ENCODE measurements around the gene CRMP1. TPM values are rescaled to one million over a fixed set of nuclear protein-coding genes. Genes with fewer than 3 reads are reported as not detected.
A peak's percentile ranks its signal among the peaks of the same experiment; 100 is the strongest.

The CRMP1 gene
- total RNA-seq = under 1 TPM in 3 of 6 experiments, not detected in 3; 0.09 to 0.31 (median 0.10) TPM
- long read RNA-seq = 0 reads

DNA sequence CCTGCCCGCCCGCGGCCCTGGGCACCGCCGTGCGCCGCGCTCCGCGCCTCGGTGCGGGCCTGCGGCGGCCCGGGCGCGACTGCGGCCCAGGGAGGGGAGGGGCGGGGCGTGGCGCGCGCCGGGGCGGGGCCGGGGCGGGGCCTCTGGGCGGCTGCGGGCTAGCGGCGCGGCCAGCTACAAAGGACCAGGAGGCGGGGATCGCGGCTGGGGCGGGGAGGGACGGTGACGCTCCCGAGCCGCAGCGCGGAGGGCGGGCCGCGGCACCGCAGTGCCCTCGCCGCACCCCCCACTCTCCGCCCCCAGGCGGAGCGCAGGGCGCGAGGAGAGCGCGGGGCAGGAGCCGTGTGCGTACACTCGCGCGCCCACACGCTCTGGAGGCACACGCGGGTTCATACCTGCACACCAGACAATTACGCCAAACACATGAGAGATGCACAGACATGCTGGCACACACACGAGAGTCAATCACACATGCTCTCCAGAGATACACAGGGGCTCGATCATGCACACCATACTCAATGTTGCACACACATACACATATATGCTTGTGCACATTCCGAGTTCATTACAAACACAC is at the start of gene CRMP1:
Gene CRMP1 (minus strand): TSS at position 83 of the 577 bp plus-strand sequence. CDS start 117 bp downstream, outside the sequence.
- Histone ChIP-seq H3K4me3 (no peak within 1 kb of the TSS), H3K27ac (no peak within 1 kb of the TSS), H3K4me1 (no peaks in the 10 kb centered on the region), H3K36me3 (no peaks in the 10 kb centered on the region), H3K27me3 (peaks cover 6 to 17% of the 10 kb centered on the region in 2 donors), H3K9me3 (no peaks in the 10 kb centered on the region)
- intact Hi-C loops (cut with DNase I) = no loop called here
- WGBS (ENCODE audit: insufficient coverage, low coverage, low lambda C conversion rate, missing lambda C conversion rate) = 45% methylated on average over 2 of the region's 67 CpGs
- no peak for TF ChIP-seq POLR2A (IDR thresholded peaks at IDR 0.05)
- TF ChIP-seq, protein P1, sequence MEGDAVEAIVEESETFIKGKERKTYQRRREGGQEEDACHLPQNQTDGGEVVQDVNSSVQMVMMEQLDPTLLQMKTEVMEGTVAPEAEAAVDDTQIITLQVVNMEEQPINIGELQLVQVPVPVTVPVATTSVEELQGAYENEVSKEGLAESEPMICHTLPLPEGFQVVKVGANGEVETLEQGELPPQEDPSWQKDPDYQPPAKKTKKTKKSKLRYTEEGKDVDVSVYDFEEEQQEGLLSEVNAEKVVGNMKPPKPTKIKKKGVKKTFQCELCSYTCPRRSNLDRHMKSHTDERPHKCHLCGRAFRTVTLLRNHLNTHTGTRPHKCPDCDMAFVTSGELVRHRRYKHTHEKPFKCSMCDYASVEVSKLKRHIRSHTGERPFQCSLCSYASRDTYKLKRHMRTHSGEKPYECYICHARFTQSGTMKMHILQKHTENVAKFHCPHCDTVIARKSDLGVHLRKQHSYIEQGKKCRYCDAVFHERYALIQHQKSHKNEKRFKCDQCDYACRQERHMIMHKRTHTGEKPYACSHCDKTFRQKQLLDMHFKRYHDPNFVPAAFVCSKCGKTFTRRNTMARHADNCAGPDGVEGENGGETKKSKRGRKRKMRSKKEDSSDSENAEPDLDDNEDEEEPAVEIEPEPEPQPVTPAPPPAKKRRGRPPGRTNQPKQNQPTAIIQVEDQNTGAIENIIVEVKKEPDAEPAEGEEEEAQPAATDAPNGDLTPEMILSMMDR (IDR thresholded peaks at IDR 0.05) = no peak
- DNase-seq = no peak
- ATAC-seq = peak in 1 of 4 donors; percentile 27

- Histone ChIP-seq H3K36me3 (no peaks in the 10 kb centered on the region), H3K27me3 (no peaks in the 10 kb centered on the region), H3K4me1 (no peaks in the 10 kb centered on the region), H3K27ac (no peak overlapping the region), H3K4me3 (no peak overlapping the region), H3K9me3 (no peaks in the 10 kb centered on the region)
- ATAC-seq (no peak), DNase-seq (no peak)
- TF ChIP-seq, protein P1 (IDR thresholded peaks at IDR 0.05) = no peak
- TF ChIP-seq POLR2A (IDR thresholded peaks at IDR 0.05) = no peak
- intact Hi-C loops (cut with DNase I) = no loop called here
- WGBS (ENCODE audit: insufficient coverage, low coverage, low lambda C conversion rate, missing lambda C conversion rate) = 24% methylated on average over 5 of the region's 6 CpGs
Observed at GRCh38 chr4:5941601-5942000, 48.7 kb upstream of the CRMP1 start.

DNA sequence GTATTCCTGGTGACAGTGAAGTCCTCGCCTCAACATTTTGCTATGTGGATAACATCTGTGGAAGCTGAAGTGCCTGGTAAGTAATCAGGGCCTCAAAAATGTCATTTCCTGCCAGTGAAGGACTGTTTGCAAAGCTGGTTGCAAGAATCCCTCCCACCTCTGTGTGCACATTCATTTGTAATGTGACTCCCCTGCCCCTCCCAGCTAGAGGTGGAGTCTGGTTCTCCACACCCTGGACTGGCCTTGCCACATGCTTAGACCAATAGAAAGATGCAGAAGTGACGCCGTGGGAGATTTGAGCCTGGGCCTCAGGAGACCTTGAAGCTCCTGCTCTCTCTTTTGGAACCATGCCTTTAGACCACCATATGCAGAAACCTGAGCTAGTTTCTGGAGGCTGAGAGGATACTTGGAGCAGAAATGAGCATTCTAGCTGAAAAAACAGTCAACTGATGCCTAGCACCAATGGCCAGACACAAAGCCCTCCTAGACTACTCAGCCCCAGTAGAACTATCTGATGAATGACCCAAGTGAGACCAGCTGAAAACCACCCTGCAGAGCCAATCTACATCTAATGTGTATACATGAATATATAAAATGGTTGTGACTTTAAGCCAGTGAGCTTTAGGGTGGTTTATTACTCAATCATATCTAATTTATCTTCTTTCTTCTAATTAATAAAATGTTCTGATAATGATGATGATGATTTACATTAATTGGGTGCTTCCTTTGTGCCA is 47.8 kb upstream of the CRMP1 start:
- WGBS (ENCODE audit: insufficient coverage, low coverage, low lambda C conversion rate, missing lambda C conversion rate) = 42% methylated on average over 3 of the region's 3 CpGs
- Histone ChIP-seq H3K36me3 (no peaks in the 10 kb centered on the region), H3K27ac (no peak overlapping the region), H3K9me3 (no peaks in the 10 kb centered on the region), H3K4me1 (no peaks in the 10 kb centered on the region), H3K27me3 (no peaks in the 10 kb centered on the region), H3K4me3 (no peak overlapping the region)
- TF ChIP-seq, protein P1 (IDR thresholded peaks at IDR 0.05) = no peak
- no peak for TF ChIP-seq POLR2A (IDR thresholded peaks at IDR 0.05)
- intact Hi-C loops (cut with DNase I) = no loop called here
- ATAC-seq (peak in 1 of 4 donors; percentile 53), DNase-seq (no peak)

- Histone ChIP-seq H3K27me3 (no peaks in the 10 kb centered on the region), H3K9me3 (no peaks in the 10 kb centered on the region), H3K4me3 (no peak overlapping the region), H3K4me1 (no peaks in the 10 kb centered on the region), H3K27ac (no peak overlapping the region), H3K36me3 (no peaks in the 10 kb centered on the region)
- intact Hi-C loops (cut with DNase I) = no loop called here
- no peak for TF ChIP-seq POLR2A (IDR thresholded peaks at IDR 0.05)
- DNase-seq = no peak
- WGBS (ENCODE audit: insufficient coverage, low coverage, low lambda C conversion rate, missing lambda C conversion rate) = 41% methylated on average over 9 of the region's 16 CpGs
- ATAC-seq = no peak
Observed at GRCh38 chr4:5933996-5934831, 41.3 kb upstream of the CRMP1 start.
